Right kidney (tissue), 1 donor: ENCODE data around the gene TMCO1.
"Not testable (repeated sequence)": the region's sequence is repeated elsewhere in the genome, so short reads cannot be mapped to it uniquely, and the experiment has no call there.

Experiments used
- DNase-seq: peaks from one replicate; pipeline ENCODE4 v3.0.0-alpha.2; 2016

The TMCO1 gene

GRCh38 chr1:165748550-165748949 is 20.1 kb downstream of the TMCO1 start:
- no peak for DNase-seq

GRCh38 chr1:165747632-165748447 is 20.8 kb downstream of the TMCO1 start:
- DNase-seq, result no peak

GRCh38 chr1:165744913-165745312 is 23.8 kb downstream of the TMCO1 start:
- DNase-seq, result not testable (repeated sequence)

GRCh38 chr1:165742194-165742593 is 26.5 kb downstream of the TMCO1 start:
- DNase-seq, result no peak

DNA sequence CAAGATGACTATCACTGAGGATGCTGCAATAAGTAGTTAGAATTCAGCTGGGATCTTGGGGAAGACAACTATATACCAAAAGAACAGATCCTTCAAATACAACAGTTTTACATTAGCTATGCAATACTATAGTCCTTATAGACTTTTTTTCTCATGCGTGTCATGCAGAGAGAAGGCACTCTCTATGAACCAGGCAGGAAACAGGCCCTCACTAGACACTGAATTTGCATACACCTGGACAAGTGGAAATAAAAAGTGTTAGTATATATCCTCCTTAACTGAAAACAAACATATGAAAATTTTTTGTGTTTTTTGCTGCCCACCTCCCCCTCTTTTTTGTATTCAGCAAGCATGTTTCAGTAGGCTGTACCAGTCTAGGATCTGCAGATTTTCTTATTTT is 29.9 kb downstream of the TMCO1 start:
- no peak for DNase-seq

- no peak for DNase-seq
Measured at GRCh38 chr1:165737196-165737595, 31.5 kb downstream of the TMCO1 start.

- no peak for DNase-seq
Measured at GRCh38 chr1:165734906-165735305, 33.8 kb downstream of the TMCO1 start.

DNA sequence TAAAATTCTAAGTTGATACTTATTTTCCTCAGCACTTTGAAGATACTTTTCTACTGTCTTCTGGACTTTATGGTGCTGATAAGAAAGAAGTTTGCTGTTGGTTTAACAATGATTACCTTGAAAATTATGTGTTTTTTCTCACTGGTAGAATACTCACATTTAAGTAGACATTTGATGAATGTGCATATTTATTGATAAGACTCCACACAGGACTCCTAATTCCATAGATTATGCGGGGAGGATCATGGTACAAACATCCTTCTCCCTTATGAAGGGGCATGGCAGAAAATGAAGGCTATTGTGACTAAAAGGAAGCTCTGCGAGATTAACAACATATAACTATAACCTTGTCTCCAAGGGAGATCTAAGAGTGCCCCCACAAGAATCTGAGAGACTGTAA is 41.8 kb downstream of the TMCO1 start:
- DNase-seq, result no peak

- DNase-seq, result no peak
Measured at GRCh38 chr1:165726169-165726568, 42.5 kb downstream of the TMCO1 start.

DNA sequence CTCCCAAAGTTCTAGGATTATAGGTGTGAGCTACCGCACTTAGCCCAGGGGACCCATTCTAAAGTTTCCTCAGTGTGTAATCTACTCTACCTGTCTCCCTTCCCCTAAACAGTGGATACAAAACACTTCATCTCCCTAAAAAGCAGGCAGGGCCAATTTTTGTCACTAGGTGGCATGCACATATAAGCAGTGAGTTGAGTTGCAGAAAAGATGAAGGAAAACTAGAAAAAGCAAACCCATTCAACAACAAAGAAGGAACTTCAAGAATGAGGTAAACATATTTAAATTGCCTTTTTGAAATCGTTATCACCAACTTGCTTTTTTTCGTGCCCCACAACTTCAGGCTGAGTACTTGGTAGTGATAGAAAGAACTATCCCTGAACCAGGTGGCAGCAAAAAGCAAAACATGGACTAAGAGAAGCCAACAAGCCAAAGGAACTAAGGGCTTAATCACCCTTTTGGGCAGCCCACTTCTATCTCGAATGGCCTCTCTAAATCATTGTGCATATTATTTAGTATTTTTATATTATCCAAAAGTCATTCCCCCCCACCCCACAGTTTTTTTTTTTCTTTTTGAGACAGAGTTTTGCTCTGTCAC is 50.7 kb downstream of the TMCO1 start:
- DNase-seq, result peak; percentile 43

DNA sequence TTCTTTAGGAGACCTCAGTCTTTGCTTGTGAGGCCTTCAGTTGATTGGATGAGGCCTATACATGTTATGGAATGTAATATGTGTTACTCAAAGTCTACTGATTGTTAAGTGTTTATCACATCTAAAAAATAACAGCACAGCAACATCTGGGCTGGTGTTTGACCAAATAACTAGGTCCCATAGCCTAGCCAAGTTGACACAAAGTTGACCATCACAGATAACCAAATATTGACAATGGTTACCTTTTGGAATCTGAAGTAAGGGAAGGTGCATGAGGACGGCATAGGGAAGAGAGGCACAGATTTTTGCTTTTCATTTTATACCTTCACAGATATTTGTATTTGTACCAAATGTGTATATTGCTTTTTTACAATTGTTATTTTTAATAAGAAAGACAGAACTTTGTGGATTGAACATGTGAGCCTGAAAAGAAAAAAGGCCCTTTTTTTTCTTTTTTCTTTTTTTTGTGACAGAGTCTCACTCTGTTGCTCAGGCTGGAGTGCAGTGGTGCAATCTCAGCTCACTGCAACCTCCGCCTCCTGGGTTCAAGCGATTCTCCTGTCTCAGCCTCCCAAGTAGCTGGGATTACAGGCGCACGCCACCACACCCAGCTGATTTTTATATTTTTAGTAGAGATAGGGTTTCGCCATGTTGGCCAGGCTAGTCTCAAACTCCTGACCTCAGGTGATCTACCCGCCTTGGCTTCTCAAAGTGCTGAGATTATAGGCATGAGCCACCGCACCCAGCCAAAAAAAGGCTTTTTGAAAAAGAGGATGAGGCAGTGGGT is 52.2 kb downstream of the TMCO1 start:
- DNase-seq, result not testable (repeated sequence)

DNA sequence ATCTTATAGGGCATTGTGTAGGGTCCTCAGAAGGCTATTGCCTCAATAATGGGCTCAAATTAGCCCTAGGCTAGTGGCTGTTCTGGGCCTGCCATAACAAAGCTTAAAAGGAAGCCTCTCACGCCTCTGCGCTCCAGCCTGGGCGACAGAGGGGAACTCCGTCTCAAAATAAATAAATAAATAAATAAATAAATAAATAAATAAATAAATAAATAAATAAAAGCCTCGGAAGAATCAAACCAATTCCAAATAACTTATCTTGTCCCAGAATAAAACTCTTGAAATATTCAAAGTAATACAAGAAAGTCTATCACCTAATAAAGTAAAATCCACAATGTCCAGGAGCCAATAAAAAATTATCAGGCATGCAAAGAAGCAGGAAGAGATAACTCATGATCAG is 55.9 kb downstream of the TMCO1 start:
- no peak for DNase-seq

DNA sequence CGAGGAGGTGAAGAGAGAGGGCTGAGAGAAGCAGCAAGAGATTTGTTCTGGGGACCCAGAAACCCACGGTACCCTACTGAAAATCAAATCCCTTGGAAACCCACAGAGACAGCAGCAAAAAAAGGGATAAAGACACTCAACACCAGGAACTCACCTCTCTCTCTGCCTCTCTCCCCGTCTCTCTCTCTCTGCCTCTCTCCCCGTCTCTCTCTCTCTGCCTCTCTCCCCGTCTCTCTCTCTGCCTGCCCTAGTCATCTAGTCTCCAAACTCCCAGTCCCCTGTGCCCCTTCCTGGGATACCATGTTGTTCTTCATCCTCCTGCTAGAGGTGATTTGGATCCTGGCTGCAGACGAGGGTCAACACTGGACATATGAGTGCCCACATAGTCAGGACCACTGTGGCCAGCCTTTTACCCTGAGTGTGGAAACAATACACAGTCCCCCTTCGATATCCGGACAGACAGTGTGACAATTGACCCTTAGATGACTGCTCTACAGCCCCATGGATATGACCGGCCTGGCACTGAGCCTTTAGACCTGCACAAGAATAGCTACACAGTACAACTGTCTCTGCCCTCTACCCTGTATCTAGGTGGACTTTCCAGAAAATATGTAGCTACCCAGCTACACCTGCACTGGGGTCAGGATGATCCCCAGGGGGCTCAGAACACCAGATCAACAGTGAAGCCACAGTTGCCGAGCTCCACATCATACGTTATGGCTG is 60.5 kb downstream of the TMCO1 start:
- no peak for DNase-seq

DNA sequence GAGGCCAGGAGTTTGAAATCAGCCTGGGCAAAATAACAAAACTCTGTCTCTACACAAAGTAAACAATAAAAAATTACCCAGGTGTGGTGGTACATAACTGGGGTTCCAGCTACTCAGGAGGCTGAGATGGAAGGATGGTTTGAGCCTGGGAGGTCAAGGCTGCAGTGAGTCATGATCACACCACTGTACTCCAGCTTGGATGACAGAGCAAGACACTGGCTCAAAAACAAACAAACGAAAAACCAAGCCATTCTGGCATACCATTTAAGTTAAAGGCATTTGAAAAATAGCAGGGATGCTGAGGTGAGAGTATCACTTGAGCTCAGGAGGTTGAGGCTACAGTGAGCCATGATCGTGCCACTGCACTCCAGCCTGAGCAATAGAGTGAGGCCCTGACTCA is 65.0 kb downstream of the TMCO1 start:
- no peak for DNase-seq

- not testable (repeated sequence) for DNase-seq
Measured at GRCh38 chr1:165701922-165702321, 66.7 kb downstream of the TMCO1 start.

DNA sequence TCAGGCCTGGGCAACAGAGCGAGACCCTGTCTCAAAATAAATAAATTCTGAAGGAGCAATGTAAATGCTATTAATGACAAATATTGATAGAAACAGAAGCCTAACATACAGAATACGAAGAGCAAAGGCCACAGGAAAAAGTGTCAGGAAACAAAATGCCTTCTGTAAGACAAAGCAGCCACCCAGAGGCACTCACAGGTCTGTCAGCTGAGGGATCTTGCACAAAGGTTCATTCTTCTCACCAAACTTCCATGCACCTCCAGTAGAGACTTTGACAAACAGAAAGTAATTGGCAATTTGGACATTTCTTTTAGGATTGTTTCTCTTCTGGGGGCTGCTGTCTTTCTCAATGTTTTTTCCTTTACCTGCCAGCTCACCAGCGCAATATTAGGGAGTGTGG is 69.1 kb downstream of the TMCO1 start:
- no peak for DNase-seq

- no peak for DNase-seq
Measured at GRCh38 chr1:165698761-165699052, 70.0 kb downstream of the TMCO1 start.

GRCh38 chr1:165697881-165698760 is 70.5 kb downstream of the TMCO1 start, which contains the start of gene ALDH9A1:
TSS of gene ALDH9A1 (minus strand) at chr1:165698562. CDS start at chr1:165698558, 4 bp downstream.
- DNase-seq, result peak; percentile 95

- DNase-seq, result no peak
Measured at GRCh38 chr1:165697491-165697880, 71.2 kb downstream of the TMCO1 start.

DNA sequence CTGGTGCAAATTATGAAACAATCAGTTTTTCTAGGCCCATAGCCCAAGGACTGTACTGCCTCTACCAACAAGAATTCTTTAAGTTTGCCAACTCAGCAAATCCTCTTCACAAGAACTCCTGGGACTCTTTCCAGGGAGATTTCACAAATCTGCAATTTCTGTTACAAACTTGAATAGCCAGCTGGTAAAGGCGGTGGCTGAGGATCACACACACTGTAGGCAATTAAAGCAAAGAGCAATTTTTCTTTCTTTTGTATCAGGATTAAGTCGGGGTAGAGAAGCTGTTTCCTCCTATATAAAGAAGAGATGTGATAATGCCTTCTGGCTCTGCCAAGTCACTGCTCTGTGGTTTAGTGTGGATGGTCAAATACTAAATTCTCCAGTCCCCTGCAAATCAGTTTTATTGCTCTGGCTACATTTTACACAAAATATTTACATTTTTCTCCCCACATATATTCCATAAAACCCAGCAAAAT is 72.0 kb downstream of the TMCO1 start:
- no peak for DNase-seq

GRCh38 chr1:165695031-165695430 is 73.6 kb downstream of the TMCO1 start:
- DNase-seq, result no peak

DNA sequence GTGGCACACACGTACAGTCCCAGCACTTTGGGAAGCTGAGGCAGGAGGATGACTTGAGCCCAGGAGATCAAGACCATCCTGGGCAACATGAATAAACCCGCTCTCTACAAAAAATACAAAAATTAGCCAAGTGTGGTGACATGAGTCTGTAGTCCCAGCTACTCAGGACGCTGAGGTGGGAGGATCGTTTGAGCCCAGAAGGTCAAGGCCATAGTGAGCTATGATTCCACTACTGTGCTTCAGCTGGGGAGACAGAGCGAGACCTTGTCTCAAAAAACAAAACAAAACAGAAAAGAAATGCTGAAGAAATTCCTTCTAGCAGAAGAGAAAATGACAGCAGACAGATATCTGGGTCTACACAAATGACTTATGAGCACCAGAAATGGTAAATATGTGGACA is 80.6 kb downstream of the TMCO1 start:
- no peak for DNase-seq
